Neural progenitor cell (in vitro differentiated cells): ENCODE measurements around the gene MAP1LC3B2. TPM values are rescaled to one million over a fixed set of nuclear protein-coding genes. Genes with fewer than 3 reads are reported as not detected.

Source experiments
- DNase-seq: peaks from one replicate; pipeline ENCODE4 v3.0.0-alpha.2; 2016; ENCODE audit warnings: low spot score
- H2AFZ ChIP-seq: fragments of 200-600 bp; sonication (generic); replicated peaks from 2 replicates; pipeline ENCODE4 v1.6.1; 2016; ENCODE audit warnings: antibody characterized with exemption
- H3F3A ChIP-seq: fragments of 200-600 bp; sonication (generic); 2 replicates; pipeline ENCODE4 v1.6.1; 2016; ENCODE audit warnings: antibody characterized with exemption, low read depth
- H3K27ac ChIP-seq: fragments of 200-600 bp; sonication (generic); 2 replicates; pipeline ENCODE4 v1.5.1; 2016; ENCODE audit warnings: mild to moderate bottlenecking
- H3K27me3 ChIP-seq: fragments of 200-600 bp; sonication (generic); 2 replicates; pipeline ENCODE4 v1.6.1; 2016; ENCODE audit warnings: mild to moderate bottlenecking, moderate library complexity
- H3K36me3 ChIP-seq: fragments of 200-600 bp; sonication (generic); 2 replicates; pipeline ENCODE4 v1.5.1; 2016
- H3K4me1 ChIP-seq: fragments of 200-600 bp; sonication (generic); 2 replicates; pipeline ENCODE4 v1.6.1; 2016; ENCODE audit warnings: mixed run types
- H3K4me2 ChIP-seq: fragments of 200-600 bp; sonication (generic); 2 replicates; pipeline ENCODE4 v1.6.1; 2016
- H3K4me3 ChIP-seq: fragments of 200-600 bp; sonication (generic); 2 replicates; pipeline ENCODE4 v1.5.1; 2016
- H3K79me2 ChIP-seq: fragments of 200-600 bp; sonication (generic); 2 replicates; pipeline ENCODE4 v1.6.1; 2016; ENCODE audit warnings: low read depth
- H3K9ac ChIP-seq: fragments of 200-600 bp; sonication (generic); 2 replicates; pipeline ENCODE4 v1.6.1; 2016
- H3K9me3 ChIP-seq: fragments of 200-600 bp; sonication (generic); 2 replicates; pipeline ENCODE4 v1.5.1; 2016; ENCODE audit warnings: low read depth
- H4K20me1 ChIP-seq: fragments of 200-600 bp; sonication (generic); 2 replicates; pipeline ENCODE4 v1.6.1; 2016; ENCODE audit warnings: low read depth
- H3K27ac Mint-ChIP-seq: 3 replicates; pipeline ENCODE4 v1.8.0; 2021; ENCODE audit warnings: mixed read lengths
- H3K27me3 Mint-ChIP-seq: 2 replicates; pipeline ENCODE4 v1.8.0; 2022; ENCODE audit warnings: low read depth, mild to moderate bottlenecking, inconsistent platforms, moderate library complexity, mixed read lengths; ENCODE audit not compliant: insufficient read depth
- H3K36me3 Mint-ChIP-seq: 3 replicates; pipeline ENCODE4 v1.8.0; 2021; ENCODE audit warnings: mixed read lengths
- H3K4me1 Mint-ChIP-seq: 3 replicates; pipeline ENCODE4 v1.8.0; 2021; ENCODE audit warnings: mixed read lengths
- H3K4me3 Mint-ChIP-seq: 3 replicates; pipeline ENCODE4 v1.8.0; 2021; ENCODE audit warnings: mild to moderate bottlenecking, moderate library complexity, mixed read lengths
- H3K9me3 Mint-ChIP-seq: 3 replicates; pipeline ENCODE4 v1.8.0; 2020; ENCODE audit warnings: mixed read lengths
- EZH2 ChIP-seq: fragments of 200-600 bp; sonication (generic); IDR thresholded peaks from 2 replicates; pipeline ENCODE4 v1.6.1; 2017; ENCODE audit warnings: antibody characterized with exemption, mild to moderate bottlenecking, moderate library complexity
- EZH2phosphoT487 ChIP-seq: fragments of 200-600 bp; sonication (generic); IDR thresholded peaks from 2 replicates; pipeline ENCODE4 v1.6.1; 2017; ENCODE audit warnings: antibody characterized with exemption
- total RNA-seq: library from RNA; depleted of rRNA; stranded (reverse); fragments of >200 nt; gene quantifications from 2 replicates; pipeline ENCODE4 v1.2.3, GENCODE V29; 2015; ENCODE audit warnings: low replicate concordance
- TF ChIP-seq, protein P1 (sequence below): fragments of 200-600 bp; sonication (generic); IDR thresholded peaks from 2 replicates; pipeline ENCODE4 v1.5.1; 2017; ENCODE audit warnings: antibody characterized with exemption, mild to moderate bottlenecking

MAP1LC3B2 gene
- total RNA-seq, 1 donor from 2014 or later = 0.39 TPM

DNA sequence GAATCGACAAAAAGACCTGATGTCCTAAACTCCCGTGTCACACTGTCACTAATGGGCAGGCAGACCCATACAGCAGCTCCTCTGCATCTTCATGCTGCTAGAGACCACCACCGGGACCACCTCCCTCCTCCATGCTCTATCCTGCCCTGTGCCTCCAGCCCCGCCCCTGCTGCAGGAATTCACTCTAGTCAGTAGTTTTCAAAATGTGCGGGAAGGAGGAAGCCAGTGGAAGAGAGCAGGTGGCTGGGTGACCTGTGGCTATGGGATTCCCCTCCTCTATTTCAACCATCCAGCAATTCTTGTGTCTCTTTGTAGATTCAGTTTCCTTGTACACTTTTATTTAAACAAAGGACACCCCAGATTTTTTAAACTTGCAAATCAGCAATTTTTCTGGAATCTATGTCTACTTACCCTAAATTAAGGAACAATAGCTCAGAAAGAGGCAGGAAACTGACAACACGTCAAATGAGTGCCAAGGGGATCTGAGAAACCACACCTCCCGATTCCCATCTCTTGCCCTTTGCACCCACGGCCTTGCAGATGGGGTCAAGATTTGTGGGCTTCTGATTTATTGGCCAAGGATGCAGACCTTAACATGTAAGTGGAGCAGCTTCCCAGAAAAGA, 20.4 kb upstream of the MAP1LC3B2 start:
- Mint-ChIP-seq H3K27ac (peak overlapping the region; percentile 23), H3K4me3 (no peak overlapping the region), H3K9me3 (no peaks in the 10 kb centered on the region), H3K36me3 (no peaks in the 10 kb centered on the region), H3K4me1 (peaks cover 64% of the 10 kb centered on the region), H3K27me3 (no peaks in the 10 kb centered on the region)
- Histone ChIP-seq H4K20me1 (peaks cover 16% of the 10 kb centered on the region), H3K36me3 (no peaks in the 10 kb centered on the region), H3K27me3 (no peaks in the 10 kb centered on the region), H3K4me2 (no peak overlapping the region), H3K9ac (no peak overlapping the region), H2AFZ (no peak overlapping the region), H3K9me3 (no peaks in the 10 kb centered on the region), H3F3A (peaks cover 39% of the 10 kb centered on the region), H3K79me2 (no peaks in the 10 kb centered on the region), H3K4me3 (no peak overlapping the region), H3K27ac (no peak overlapping the region), H3K4me1 (peaks cover 24% of the 10 kb centered on the region)
- TF ChIP-seq EZH2phosphoT487 (no peak), EZH2 (no peak)
- TF ChIP-seq, protein P1, sequence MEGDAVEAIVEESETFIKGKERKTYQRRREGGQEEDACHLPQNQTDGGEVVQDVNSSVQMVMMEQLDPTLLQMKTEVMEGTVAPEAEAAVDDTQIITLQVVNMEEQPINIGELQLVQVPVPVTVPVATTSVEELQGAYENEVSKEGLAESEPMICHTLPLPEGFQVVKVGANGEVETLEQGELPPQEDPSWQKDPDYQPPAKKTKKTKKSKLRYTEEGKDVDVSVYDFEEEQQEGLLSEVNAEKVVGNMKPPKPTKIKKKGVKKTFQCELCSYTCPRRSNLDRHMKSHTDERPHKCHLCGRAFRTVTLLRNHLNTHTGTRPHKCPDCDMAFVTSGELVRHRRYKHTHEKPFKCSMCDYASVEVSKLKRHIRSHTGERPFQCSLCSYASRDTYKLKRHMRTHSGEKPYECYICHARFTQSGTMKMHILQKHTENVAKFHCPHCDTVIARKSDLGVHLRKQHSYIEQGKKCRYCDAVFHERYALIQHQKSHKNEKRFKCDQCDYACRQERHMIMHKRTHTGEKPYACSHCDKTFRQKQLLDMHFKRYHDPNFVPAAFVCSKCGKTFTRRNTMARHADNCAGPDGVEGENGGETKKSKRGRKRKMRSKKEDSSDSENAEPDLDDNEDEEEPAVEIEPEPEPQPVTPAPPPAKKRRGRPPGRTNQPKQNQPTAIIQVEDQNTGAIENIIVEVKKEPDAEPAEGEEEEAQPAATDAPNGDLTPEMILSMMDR = no peak
- DNase-seq = no peak

GRCh38 chr12:116539361-116539771, 19.8 kb upstream of the MAP1LC3B2 start:
- Mint-ChIP-seq H3K4me1 (peaks cover 62% of the 10 kb centered on the region), H3K27ac (no peak overlapping the region)
- H3K4me2 ChIP-seq = peak overlapping the region; percentile 59

GRCh38 chr12:116539905-116540482, 19.2 kb upstream of the MAP1LC3B2 start:
- peak; percentile 93 for DNase-seq
- Histone ChIP-seq H2AFZ (no peak overlapping the region), H3K4me3 (peak overlapping the region; percentile 8), H3K4me2 (peak overlapping the region; percentile 59), H4K20me1 (peaks cover 16% of the 10 kb centered on the region), H3K27me3 (no peaks in the 10 kb centered on the region), H3K79me2 (no peaks in the 10 kb centered on the region), H3F3A (peaks cover 31% of the 10 kb centered on the region), H3K4me1 (peaks cover 17% of the 10 kb centered on the region), H3K27ac (peak overlapping the region; percentile 26), H3K9ac (no peak overlapping the region), H3K9me3 (no peaks in the 10 kb centered on the region), H3K36me3 (no peaks in the 10 kb centered on the region)
- peak overlapping the region; percentile 59 for H3K4me3 Mint-ChIP-seq
- H3K4me1 Mint-ChIP-seq = peaks cover 56% of the 10 kb centered on the region
- H3K27me3 Mint-ChIP-seq = no peaks in the 10 kb centered on the region
- TF ChIP-seq EZH2 (peak; percentile 3), EZH2phosphoT487 (peak; percentile 61)
- TF ChIP-seq, protein P1 = no peak
- H3K9me3 Mint-ChIP-seq = no peaks in the 10 kb centered on the region
- peak overlapping the region; percentile 80 for H3K27ac Mint-ChIP-seq
- no peaks in the 10 kb centered on the region for H3K36me3 Mint-ChIP-seq

More at GRCh38 chr12:116539361-116539771, 19.8 kb upstream of the MAP1LC3B2 start:
- TF ChIP-seq EZH2 (no peak), EZH2phosphoT487 (no peak)
- TF ChIP-seq, protein P1 = no peak
- H3K27me3 Mint-ChIP-seq = no peaks in the 10 kb centered on the region
- H3K27ac ChIP-seq = no peak overlapping the region
- H3F3A ChIP-seq = peaks cover 35% of the 10 kb centered on the region
- H3K4me3 Mint-ChIP-seq = no peak overlapping the region
- no peaks in the 10 kb centered on the region for H3K9me3 ChIP-seq
- no peaks in the 10 kb centered on the region for H3K9me3 Mint-ChIP-seq
- no peaks in the 10 kb centered on the region for H3K27me3 ChIP-seq
- H2AFZ ChIP-seq = no peak overlapping the region
- no peak overlapping the region for H3K9ac ChIP-seq
- peaks cover 16% of the 10 kb centered on the region for H4K20me1 ChIP-seq
- H3K36me3 ChIP-seq = no peaks in the 10 kb centered on the region
- H3K79me2 ChIP-seq = no peaks in the 10 kb centered on the region
- H3K4me3 ChIP-seq = no peak overlapping the region
- H3K36me3 Mint-ChIP-seq = no peaks in the 10 kb centered on the region
- no peak for DNase-seq
- H3K4me1 ChIP-seq = peaks cover 23% of the 10 kb centered on the region
